ENCODE measurements around the gene MAGI2. TPM values are rescaled to one million over a fixed set of nuclear protein-coding genes. Genes with fewer than 3 reads are reported as not detected.
"Not testable (repeated sequence)": the region's sequence is repeated elsewhere in the genome, so short reads cannot be mapped to it uniquely, and the experiment has no call there.

MAGI2 gene
- total RNA-seq, 1 experiment from 2014 or later: 0.56 TPM

DNA sequence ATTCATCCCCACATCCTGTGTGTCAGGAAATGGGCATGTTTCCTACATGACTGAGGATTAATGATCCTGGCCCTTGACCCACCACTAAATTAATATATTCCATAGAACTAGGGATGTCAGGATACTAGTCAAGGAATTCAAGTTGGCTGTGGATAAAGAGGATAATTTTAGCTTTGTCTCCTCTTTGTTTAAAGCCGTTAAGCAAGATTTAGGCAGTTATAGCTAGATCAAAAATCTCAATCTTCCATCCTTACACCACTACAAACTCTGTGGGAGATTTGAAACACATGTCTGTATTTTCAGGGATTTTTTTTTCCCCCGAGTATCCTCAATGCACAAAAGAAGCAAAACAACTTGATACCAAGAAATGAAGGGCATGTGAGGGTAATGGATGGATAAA, 417.1 kb downstream of the MAGI2 start:
- Histone ChIP-seq H3K36me3 (no peaks in the 10 kb centered on the region), H3K4me3 (no peak overlapping the region), H3K9me3 (no peaks in the 10 kb centered on the region), H3K27me3 (no peaks in the 10 kb centered on the region)
- no peak for DNase-seq

DNA sequence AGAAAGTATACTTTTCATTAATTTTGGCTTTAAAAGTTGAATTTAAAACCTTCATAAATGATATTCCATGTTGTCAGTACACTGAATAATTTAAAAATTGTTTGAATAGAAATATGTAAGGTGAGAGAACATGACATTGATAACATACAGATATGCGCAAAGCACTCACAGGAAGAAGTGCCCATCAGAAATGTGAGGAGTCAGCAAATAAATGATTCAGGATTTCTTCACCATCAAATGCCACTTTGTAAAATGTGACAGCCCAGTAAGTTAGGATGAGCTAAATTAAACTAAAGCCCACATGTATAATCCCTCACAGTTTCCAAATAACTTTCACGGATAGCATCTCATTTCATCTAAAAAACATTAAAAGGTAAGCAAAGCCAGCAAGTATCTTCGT, 417.6 kb downstream of the MAGI2 start:
- H3K36me3 ChIP-seq: no peaks in the 10 kb centered on the region
- H3K4me3 ChIP-seq: no peak overlapping the region
- no peaks in the 10 kb centered on the region for H3K9me3 ChIP-seq
- DNase-seq: no peak
- no peaks in the 10 kb centered on the region for H3K27me3 ChIP-seq

DNA sequence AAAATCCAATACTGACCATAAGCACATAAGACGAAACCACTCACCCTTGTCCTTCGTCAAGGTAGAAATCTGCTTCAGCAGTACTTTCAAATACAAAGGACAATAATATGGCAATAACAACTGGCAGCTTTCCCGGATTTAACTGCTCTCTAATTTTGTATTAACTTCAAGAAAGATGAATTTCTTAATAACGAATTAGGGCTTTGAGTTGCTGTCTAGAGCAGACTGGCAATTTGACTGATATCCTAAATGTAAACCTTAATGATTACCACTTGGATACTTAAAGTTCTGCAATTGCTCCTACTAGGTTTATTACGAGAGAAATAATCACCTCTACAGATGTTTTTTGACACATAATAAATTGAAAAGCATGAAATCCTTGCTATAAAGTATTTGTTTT, 418.7 kb downstream of the MAGI2 start:
- no peaks in the 10 kb centered on the region for H3K27me3 ChIP-seq
- no peak for DNase-seq
- no peaks in the 10 kb centered on the region for H3K9me3 ChIP-seq
- no peak overlapping the region for H3K4me3 ChIP-seq
- H3K36me3 ChIP-seq: no peaks in the 10 kb centered on the region

DNA sequence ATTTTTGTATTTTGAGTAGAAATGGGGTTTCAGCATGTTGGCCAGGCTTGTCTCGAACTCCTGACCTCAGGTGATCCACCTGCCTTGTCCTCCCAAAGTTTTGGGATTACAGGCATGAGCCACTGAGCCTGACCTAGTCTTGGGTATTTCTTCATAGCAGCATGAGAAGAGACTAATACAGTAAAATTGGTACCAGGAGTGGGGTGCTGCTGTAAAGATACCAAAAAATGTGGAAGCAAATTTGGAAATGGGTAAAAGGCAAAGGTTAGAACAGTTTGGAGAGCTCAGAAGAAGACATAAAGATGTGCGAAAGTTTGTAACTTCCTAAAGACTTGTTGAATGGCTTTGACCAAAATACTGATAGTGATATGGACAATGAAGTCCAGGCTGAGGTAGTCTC, 433.8 kb downstream of the MAGI2 start:
- H3K36me3 ChIP-seq, H3K9me3 ChIP-seq, H3K4me3 ChIP-seq, H3K27me3 ChIP-seq, DNase-seq: not testable (repeated sequence)

DNA sequence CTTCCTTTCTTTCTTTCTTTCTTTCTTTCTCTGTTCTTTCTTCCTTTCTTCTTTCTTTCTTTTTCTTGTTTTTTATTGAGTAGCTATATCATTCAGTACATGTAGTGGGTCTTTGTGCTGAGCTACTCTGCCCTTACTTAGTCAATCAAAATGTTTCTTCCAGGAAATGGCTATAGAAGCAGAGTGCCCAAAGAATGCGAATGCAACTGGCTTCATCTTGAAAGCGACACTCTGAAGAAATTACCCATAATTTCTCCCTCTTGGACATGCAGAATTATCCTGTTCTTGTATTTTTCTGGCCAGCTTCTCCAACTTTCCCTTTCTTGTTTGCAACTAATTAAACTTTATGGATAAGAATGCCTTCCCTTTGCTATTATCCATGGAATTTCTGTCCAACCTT, 441.5 kb downstream of the MAGI2 start:
- no peak for DNase-seq
- Histone ChIP-seq H3K9me3 (no peaks in the 10 kb centered on the region), H3K36me3 (no peaks in the 10 kb centered on the region)

DNA sequence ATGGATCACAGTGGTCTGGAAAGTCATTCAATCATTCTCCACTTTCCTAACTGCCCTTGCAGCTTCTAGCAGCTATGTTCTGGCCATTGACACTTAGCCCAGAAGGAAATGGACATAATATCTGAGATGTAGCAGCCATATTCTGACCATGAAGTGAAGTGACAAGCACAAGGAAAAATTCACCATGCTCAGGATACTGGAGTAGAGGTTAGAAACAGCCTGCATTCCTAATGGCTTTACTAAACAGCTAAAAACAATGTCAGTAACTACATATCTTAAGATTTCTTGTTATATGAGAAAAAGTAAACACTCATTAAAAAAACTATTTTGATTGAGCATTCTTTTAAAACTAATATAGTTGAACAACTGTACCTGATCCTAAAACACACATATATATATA, 443.8 kb downstream of the MAGI2 start:
- Histone ChIP-seq H3K36me3 (no peaks in the 10 kb centered on the region), H3K4me3 (no peak overlapping the region), H3K27me3 (no peaks in the 10 kb centered on the region), H3K9me3 (no peaks in the 10 kb centered on the region)
- DNase-seq: no peak

More for the DNA sequence above, 441.5 kb downstream of the MAGI2 start:
- Histone ChIP-seq H3K4me3 (no peak overlapping the region), H3K27me3 (no peaks in the 10 kb centered on the region)

DNA sequence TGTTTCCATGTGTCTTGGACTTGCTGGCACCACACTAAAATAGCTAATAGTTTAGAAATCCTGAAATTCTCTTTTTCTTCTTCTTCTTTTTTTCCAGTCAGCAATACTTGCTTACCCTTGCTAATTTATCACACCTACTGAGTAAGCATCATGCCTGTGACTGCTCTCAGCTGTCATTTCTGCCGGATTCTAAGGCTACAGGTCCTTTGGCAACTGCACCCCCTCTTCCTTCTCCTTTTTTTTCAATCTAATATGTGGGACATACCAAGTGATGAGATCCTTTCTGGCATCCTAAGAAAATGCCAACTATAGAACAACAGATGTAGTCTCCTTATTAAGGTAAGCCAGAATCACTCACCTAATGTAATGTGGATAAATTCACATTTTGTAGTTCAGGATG, 444.7 kb downstream of the MAGI2 start:
- no peaks in the 10 kb centered on the region for H3K36me3 ChIP-seq
- H3K4me3 ChIP-seq: no peak overlapping the region
- DNase-seq: no peak
- no peaks in the 10 kb centered on the region for H3K9me3 ChIP-seq
- no peaks in the 10 kb centered on the region for H3K27me3 ChIP-seq

DNA sequence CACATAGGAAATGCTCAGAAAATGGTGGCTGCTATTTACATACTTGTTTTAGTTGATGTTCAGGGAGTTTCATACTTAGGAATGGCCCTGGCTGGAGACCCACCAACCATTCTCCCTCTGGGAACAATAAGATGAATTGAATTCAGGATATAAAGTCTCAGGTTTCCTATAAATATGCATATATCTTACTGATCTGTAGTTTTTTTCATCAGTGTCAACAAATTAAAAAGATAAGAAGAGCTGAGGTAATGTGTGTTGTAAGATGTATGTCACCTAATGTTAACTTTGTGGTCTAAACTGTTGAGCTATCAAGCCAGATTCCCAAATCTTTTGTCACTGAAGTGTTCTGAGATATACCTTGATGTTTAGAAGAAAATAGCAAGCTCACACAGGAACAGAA, 457.5 kb downstream of the MAGI2 start:
- DNase-seq: no peak
- H3K4me3 ChIP-seq: no peak overlapping the region

DNA sequence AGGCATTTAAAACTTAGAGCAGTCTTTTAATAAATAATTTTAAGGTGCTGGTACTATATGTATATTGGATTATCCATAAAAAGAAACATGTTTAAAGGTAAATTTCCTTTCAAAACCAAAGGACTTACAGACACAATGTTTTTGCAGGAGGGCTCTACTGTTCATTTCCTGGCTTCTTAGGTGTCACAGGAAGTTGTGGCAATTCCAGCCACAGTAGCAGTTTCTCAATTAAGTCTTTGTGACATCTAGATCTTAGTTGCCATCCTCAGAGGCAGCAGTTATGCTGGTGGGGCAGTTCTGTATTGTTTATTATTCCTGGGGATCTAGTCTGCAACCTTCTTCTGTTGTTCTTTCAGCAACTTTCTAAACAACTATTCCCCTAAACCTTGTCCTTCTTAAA, 460.1 kb downstream of the MAGI2 start:
- DNase-seq: no peak
- H3K27me3 ChIP-seq: no peaks in the 10 kb centered on the region
- H3K9me3 ChIP-seq: no peaks in the 10 kb centered on the region
- no peaks in the 10 kb centered on the region for H3K36me3 ChIP-seq
- H3K4me3 ChIP-seq: no peak overlapping the region

More for the DNA sequence above, 457.5 kb downstream of the MAGI2 start:
- Histone ChIP-seq H3K9me3 (no peaks in the 10 kb centered on the region), H3K27me3 (no peaks in the 10 kb centered on the region), H3K36me3 (no peaks in the 10 kb centered on the region)

DNA sequence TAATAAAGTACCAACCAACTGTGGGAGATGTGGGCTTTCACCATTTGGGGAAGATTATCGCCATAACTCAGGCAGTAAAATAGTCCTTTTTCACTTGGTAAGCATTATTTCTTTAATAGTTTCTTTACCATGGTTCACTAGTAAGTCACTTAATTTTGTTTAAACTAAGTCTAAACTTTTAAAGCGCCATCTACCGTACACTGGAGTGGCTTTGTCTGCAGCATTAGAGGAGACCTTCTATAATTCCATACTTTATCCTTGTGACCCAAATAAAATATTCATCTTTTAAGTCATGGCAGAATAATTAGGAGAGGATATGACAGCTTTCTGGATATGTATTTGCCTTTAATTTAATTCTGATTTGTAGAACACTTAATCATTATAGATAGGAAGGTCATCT, 468.0 kb downstream of the MAGI2 start:
- no peaks in the 10 kb centered on the region for H3K9me3 ChIP-seq
- DNase-seq: no peak
- H3K27me3 ChIP-seq: no peaks in the 10 kb centered on the region
- H3K4me3 ChIP-seq: no peak overlapping the region
- no peaks in the 10 kb centered on the region for H3K36me3 ChIP-seq

DNA sequence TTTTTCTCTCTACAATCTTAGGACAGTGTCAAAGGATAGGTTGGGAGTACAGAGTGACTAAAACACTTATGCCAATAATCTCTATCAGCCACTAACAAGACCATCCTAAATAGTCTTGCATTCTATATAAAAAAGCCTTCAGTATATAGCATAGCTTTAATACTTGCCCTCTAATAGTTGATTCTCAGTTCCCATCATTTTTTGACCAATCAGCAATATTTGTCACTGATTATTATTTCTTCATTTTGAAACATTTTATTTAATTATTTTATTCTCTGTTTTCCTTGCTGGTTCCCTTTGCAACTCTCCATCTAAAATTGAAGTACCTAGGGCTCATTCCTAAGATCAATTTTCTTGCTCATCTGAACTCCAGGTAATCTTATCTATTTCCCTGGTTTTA, 470.0 kb downstream of the MAGI2 start:
- no peak for DNase-seq
- no peak overlapping the region for H3K4me3 ChIP-seq
- no peaks in the 10 kb centered on the region for H3K9me3 ChIP-seq
- H3K36me3 ChIP-seq: no peaks in the 10 kb centered on the region
- H3K27me3 ChIP-seq: no peaks in the 10 kb centered on the region

DNA sequence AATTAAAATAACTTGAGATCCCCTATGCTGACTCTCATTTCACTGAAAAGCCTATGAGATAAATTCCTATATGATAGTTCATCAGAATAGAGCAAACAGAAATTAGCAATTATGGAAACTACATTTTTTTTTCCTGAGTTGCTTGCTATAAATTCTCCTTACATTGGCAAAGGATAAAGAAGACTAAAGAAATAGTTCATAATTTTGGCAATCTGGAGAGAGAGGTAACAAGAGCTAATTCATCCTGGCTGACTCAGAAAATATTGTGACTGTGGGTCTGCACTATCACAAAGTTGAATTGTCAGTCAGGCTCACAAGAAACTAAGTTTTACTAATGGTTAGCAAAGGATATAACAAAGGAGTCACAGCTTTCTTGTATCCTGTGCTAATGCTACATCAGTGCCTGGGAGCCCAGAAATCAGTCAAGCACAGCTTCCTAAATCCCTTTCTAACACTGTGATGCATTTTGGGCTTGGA, 483.0 kb downstream of the MAGI2 start:
- Histone ChIP-seq H3K4me3 (no peak overlapping the region), H3K9me3 (no peaks in the 10 kb centered on the region), H3K27me3 (no peaks in the 10 kb centered on the region), H3K36me3 (no peaks in the 10 kb centered on the region)
- peak; percentile 6 for DNase-seq

DNA sequence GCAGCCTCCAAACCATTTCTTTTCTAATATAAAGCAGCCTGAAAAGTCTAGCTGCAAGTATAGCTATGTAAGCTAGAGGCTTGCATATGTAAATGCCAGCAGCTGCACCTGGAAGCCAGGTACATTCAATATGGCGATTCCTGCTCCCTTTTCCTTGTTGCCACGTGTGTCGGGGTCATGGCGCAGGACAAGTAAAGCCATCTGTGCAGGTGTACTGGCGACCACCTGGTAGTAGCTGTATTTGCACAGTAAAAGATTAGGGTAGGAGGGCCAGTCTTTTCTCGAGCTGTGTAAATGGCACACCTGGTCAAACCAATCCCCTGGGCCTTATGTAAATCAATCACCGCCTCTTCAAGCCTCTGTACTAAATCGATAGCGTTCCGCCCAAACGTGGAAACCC, 484.5 kb downstream of the MAGI2 start:
- DNase-seq: no peak
- H3K27me3 ChIP-seq: no peaks in the 10 kb centered on the region
- H3K9me3 ChIP-seq: no peaks in the 10 kb centered on the region
- H3K36me3 ChIP-seq: no peaks in the 10 kb centered on the region
- H3K4me3 ChIP-seq: no peak overlapping the region

DNA sequence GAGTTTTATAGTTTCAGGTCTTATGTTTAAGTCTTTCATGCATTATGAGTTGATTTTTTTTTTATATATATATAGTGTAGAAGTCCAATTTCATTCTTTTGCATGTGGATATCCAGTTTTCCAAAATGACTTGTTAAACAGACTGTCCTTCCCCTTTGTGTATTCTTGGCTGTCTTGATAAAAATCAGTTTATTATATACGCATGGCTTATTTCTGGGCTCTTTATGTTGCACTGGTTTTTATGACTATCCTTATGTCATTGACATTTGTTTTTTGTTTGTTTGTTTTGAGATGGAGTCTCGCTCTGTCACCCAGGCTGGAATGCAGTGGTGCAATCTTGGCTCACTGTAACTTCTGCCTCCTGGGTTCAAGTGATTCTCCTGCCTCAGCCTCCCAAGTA, 485.9 kb downstream of the MAGI2 start:
- peak; percentile 16 for DNase-seq
- not testable (repeated sequence) for H3K27me3 ChIP-seq, H3K36me3 ChIP-seq, H3K4me3 ChIP-seq, H3K9me3 ChIP-seq

DNA sequence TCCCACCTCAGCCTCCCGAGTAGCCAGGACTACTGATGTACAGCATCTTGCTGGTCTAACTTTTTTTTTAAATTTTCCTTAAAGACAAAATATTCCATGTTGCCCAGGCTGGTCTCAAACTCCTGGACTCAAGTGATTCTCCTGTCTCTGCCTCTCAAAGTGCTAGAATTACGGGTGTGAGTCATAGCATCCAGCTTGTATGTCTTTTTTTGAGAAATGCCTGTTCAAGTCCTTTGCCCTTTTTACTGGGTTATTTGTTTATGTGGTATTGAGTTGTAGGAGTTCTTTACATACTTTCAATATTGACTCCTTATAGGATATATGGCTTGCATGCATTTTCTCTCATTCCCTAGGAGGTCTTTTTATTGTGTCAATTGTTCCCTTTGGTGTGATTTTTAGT, 486.4 kb downstream of the MAGI2 start:
- Histone ChIP-seq H3K4me3 (no peak overlapping the region), H3K36me3 (no peaks in the 10 kb centered on the region), H3K27me3 (no peaks in the 10 kb centered on the region), H3K9me3 (no peaks in the 10 kb centered on the region)
- DNase-seq: no peak

DNA sequence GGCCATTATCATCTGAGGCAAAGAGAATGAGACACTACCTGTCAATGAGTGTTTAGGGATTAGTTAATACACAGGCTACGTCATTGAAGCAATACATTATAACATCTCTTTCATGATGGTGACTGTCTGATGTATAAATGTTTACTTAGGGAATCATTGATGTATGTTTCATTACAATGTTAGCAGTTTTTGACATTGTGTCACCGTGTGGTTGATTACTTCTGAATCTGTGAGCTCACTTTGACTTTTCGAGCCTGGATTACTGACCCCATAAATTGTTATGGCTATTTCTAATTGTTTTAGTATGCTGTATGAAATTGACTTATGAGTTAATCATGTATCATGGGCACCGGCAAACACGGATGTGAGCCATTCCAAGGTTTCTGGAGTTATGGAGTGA, 494.0 kb downstream of the MAGI2 start:
- H3K9me3 ChIP-seq: no peaks in the 10 kb centered on the region
- DNase-seq: peak; percentile 41
- H3K27me3 ChIP-seq: no peaks in the 10 kb centered on the region
- no peak overlapping the region for H3K4me3 ChIP-seq
- H3K36me3 ChIP-seq: no peaks in the 10 kb centered on the region

DNA sequence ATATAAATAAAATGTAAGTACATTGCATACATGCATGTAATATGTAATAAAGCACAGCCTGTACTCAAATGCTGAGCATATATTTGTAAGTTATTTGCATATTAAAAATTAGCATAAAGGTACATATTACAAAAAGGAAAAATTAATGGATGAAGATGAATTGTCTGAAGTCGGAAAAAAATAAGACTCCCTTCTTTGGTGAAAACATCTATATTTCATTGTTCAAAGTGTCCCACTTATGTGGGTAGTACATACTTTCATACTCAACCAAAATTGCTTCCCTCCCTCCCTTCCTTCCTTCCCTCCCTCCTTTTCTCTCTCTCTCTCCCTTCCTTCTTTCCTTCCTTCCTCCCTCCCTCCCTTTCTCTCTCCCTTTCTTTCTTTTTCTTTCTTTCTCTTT, 498.1 kb downstream of the MAGI2 start:
- DNase-seq: no peak
- no peaks in the 10 kb centered on the region for H3K9me3 ChIP-seq
- no peaks in the 10 kb centered on the region for H3K27me3 ChIP-seq
- H3K4me3 ChIP-seq: no peak overlapping the region
- no peaks in the 10 kb centered on the region for H3K36me3 ChIP-seq

DNA sequence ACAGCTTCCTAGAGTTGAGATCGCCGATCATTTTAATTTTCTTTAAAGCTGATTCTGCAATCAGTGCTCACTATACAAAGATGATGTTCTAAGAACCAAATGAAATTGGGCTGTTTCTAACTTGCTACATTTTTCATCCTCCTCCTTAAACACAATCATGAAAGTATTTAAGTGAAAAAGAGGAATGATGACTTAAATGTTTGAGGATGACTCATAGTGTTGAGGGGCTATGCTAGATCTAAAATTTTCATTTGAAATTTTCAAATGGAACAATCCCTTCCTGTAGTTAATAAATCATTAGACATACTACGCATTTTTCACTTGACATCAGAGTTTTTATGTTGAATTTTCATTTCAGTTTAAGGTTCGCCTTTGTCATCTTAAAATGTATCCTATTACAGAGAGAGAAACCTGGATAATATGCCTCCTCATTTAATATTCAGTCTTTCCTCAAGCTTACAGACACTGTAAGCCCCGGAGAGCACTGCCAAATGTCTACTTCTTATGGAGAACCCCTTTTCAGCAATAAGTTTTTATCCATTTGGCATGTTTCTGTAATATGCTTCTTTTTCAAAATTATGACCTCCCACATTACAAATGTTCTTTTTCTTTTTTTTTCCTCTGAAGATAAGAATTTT, 499.6 kb downstream of the MAGI2 start:
- Histone ChIP-seq H3K4me3 (no peak overlapping the region), H3K9me3 (no peaks in the 10 kb centered on the region)
- no peak for DNase-seq

DNA sequence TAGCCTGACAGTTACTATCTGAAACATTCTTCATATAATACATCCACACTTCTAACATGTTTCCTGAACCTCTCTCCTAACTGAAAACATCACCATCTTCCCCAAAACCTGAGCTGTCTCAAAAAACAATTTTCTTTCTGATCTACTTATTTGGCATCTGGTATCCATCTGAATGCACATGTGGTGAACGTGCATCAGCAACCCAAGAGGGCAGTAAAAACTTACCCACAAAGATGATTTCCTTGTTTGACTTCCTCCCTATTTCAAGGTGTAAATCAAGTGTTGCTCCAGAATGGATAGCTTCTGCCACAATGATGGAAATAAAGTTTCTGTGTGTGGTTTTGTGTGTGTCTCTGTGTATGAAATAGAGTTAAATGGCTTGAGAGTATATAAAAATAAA, 500.4 kb downstream of the MAGI2 start:
- Histone ChIP-seq H3K9me3 (no peaks in the 10 kb centered on the region), H3K27me3 (no peaks in the 10 kb centered on the region), H3K36me3 (no peaks in the 10 kb centered on the region), H3K4me3 (no peak overlapping the region)
- DNase-seq: no peak

More for the DNA sequence above, 499.6 kb downstream of the MAGI2 start:
- H3K27me3 ChIP-seq: no peaks in the 10 kb centered on the region
- no peaks in the 10 kb centered on the region for H3K36me3 ChIP-seq
